Motor neuron (in vitro differentiated cells): ENCODE data around the gene PTPN18. TPM values are rescaled to one million over a fixed set of nuclear protein-coding genes. Genes with fewer than 3 reads are reported as not detected.
A peak's percentile ranks its signal among the peaks of the same experiment; 100 is the strongest.
"Not testable (repeated sequence)": the region's sequence is repeated elsewhere in the genome, so short reads cannot be mapped to it uniquely, and the experiment has no call there.

Experiments used
- ATAC-seq, 8 experiments: fragments of 200-7000 bp; cut with Tn5 transposase; replicated peaks in 6 of 8; 2 replicates each; pipeline ENCODE4 v1.8.0; 2021; ENCODE audit warnings: mild to moderate bottlenecking in 8 of 8, moderate library complexity in 8 of 8
- H3K27ac ChIP-seq, 2 donors: fragments of 250-450 bp; sonication (Bioruptor Pico); 2 replicates each; pipeline ENCODE4 v1.9.0; 2021; ENCODE audit warnings: antibody characterized with exemption in 2 of 2, mild to moderate bottlenecking in 2 of 2, moderate library complexity in 1 of 2
- H3K4me1 ChIP-seq, 2 donors: fragments of 250-450 bp; sonication (Bioruptor Pico); replicated peaks in 1 of 2; 2 replicates each; pipeline ENCODE4 v1.6.1; 2021; ENCODE audit warnings: antibody characterized with exemption in 2 of 2, mild to moderate bottlenecking in 2 of 2, moderate library complexity in 1 of 2
- H3K4me3 ChIP-seq, 5 donors: fragments of 250-450 bp; sonication (Bioruptor Pico); 2 replicates each; pipeline ENCODE4 v1.9.0; 2021; ENCODE audit warnings: antibody characterized with exemption in 5 of 5, mild to moderate bottlenecking in 5 of 5, moderate library complexity in 4 of 5
- WGBS, 10 experiments: fragments of 450-650 bp; shearing (Covaris generic); methylation state at CpG; one replicate each; pipeline ENCODE4 v1.0.0; 2022; 5-methylcytosine and 5-hydroxymethylcytosine counted together
- in situ Hi-C, 9 experiments: fragments of 400-800 bp; cut with MboI; loops; one replicate each; pipeline ENCODE4 v1.15.0; 2021; ENCODE audit warnings: low sequenced_read_pairs in 9 of 9, low pct_unique_long_range_greater_than_20kb in 2 of 9; ENCODE audit not compliant: unreplicated experiment in 9 of 9
- total RNA-seq, 8 experiments: library from RNA; unstranded; fragments of 300-600 nt; gene quantifications; 2 replicates each; pipeline versions ENCODE4 v1.2.3 to v1.2.4, GENCODE V29; 2022

PTPN18 gene
- total RNA-seq, 8 experiments from 2014 or later: 11.7 to 34.2 (median 17.7) TPM

GRCh38 chr2:130333253-130333652 lies 22.6 kb upstream of the PTPN18 start:
- in situ Hi-C loops: loop anchor here in 6 of 9 experiments (10.0 to 25.0 kb wide), 4 partner anchors 146 to 396 kb away; partner anchors contain the start of genes MZT2B (in 4 of the 6), SMPD4 (in 4 of the 6) and TUBA3E (in 3 of the 6)
- not testable (repeated sequence) for H3K4me1 ChIP-seq, ATAC-seq, H3K4me3 ChIP-seq, H3K27ac ChIP-seq
- WGBS, 10 experiments: 21 to 95% (median 77%) methylated on average over 2 to 6 of the region's 8 CpGs; no CpG with 5 or more reads in 2 of the 10 experiments

GRCh38 chr2:130334026-130334425 lies 21.8 kb upstream of the PTPN18 start:
- Histone ChIP-seq H3K27ac (no peak overlapping the region), H3K4me1 (peaks cover 0 to 5% of the 10 kb centered on the region in 2 donors), H3K4me3 (no peak overlapping the region)
- ATAC-seq: no peak
- in situ Hi-C loops: loop anchor here in 6 of 9 experiments (10.0 to 25.0 kb wide), 4 partner anchors 147 to 397 kb away; partner anchors contain the start of genes MZT2B (in 4 of the 6), SMPD4 (in 4 of the 6) and TUBA3E (in 3 of the 6)
- 0 to 84% (median 70%) methylated on average over 1 to 6 of the region's 6 CpGs; no CpG with 5 or more reads in 3 of the 10 experiments for WGBS, 10 experiments

DNA sequence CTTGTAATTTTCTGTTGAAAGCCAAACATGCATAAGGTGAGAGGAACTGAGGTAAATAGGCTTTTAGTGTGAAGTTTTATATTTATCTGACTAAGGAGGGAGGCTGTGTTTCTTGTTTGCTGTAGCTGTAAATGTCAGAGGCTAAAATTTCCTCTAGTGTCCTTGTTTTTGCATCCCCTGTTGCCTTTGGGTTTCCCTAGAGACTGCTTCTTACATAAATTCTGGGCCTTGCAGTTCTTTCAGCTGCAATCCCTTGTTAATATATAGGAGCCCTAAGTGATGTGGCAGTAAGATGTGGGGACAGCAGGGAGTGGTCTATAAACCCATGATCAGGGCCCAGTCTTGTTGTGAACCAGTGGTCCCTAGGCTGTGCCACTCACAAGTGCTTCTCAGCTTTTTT lies 20.6 kb upstream of the PTPN18 start:
- in situ Hi-C loops: loop anchor here in 6 of 9 experiments (10.0 to 25.0 kb wide), 4 partner anchors 148 to 398 kb away; partner anchors contain the start of genes MZT2B (in 4 of the 6), SMPD4 (in 4 of the 6) and TUBA3E (in 3 of the 6)
- H3K4me1 ChIP-seq: peaks cover 0 to 5% of the 10 kb centered on the region in 2 donors
- H3K4me3 ChIP-seq: no peak overlapping the region
- ATAC-seq: no peak
- no peak overlapping the region for H3K27ac ChIP-seq

- Histone ChIP-seq H3K4me1 (peaks cover 0 to 10% of the 10 kb centered on the region in 2 donors), H3K4me3 (peak overlapping the region in 2 of 5 donors; percentile 38 to 43), H3K27ac (no peak overlapping the region)
- WGBS, 10 experiments: 51 to 97% (median 78%) methylated on average over 1 to 11 of the region's 13 CpGs
- in situ Hi-C loops: loop anchor here in 6 of 9 experiments (10.0 to 25.0 kb wide), 4 partner anchors 149 to 399 kb away; partner anchors contain the start of genes MZT2B (in 4 of the 6), SMPD4 (in 4 of the 6) and TUBA3E (in 3 of the 6)
- no peak for ATAC-seq
Observed at GRCh38 chr2:130336150-130336876, 19.5 kb upstream of the PTPN18 start.

DNA sequence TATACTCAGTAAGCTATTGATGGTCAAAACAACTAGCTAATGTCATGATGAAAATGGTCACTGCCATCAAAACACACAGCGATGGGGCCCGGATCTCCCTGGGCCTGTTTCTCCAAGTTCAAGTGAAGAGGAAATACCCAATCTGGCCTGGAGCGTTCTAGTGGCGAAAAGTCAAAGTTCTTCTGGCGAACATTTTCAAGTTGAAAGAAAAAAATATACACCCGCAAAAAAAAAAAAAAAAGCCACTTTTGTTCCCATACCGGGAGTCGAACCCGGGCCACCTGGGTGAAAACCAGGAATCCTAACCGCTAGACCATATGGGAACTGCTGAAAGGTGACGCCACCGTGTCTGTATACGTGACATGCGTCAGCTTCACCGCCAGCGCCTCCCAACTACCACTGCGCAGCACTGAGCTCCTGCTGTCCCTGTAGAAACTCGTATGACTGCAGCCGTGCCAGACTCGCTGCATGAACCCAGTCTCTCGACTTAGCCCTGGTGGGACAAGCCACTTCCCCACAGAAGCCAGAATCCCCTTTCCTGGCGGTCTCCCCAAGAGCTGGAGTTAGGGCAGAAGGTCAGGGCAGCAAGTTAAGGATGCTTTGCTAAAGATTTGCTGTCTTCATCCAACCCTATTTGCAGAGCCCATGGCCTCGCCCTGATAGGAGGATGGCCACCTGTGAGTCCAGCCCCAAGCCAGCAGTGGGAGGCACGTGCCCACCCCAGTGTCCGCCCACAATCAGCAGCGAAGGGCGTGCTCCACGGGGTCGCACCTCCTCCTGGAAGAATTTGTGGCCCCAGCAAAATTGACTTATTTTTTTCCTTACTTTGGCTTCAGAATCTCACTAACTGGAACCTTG lies 18.8 kb upstream of the PTPN18 start:
- Histone ChIP-seq H3K27ac (peak overlapping the region; percentile 22 to 25), H3K4me3 (peak overlapping the region; percentile 36 to 46 (median 43)), H3K4me1 (peaks cover 0 to 10% of the 10 kb centered on the region in 2 donors)
- WGBS, 10 experiments: 3 to 92% (median 15%) methylated on average over 2 to 19 of the region's 29 CpGs
- in situ Hi-C loops: loop anchor here in 6 of 9 experiments (10.0 to 25.0 kb wide), 4 partner anchors 150 to 400 kb away; partner anchors contain the start of genes MZT2B (in 4 of the 6), SMPD4 (in 4 of the 6) and TUBA3E (in 3 of the 6)
- ATAC-seq: peak; percentile 29 to 87 (median 84)

DNA sequence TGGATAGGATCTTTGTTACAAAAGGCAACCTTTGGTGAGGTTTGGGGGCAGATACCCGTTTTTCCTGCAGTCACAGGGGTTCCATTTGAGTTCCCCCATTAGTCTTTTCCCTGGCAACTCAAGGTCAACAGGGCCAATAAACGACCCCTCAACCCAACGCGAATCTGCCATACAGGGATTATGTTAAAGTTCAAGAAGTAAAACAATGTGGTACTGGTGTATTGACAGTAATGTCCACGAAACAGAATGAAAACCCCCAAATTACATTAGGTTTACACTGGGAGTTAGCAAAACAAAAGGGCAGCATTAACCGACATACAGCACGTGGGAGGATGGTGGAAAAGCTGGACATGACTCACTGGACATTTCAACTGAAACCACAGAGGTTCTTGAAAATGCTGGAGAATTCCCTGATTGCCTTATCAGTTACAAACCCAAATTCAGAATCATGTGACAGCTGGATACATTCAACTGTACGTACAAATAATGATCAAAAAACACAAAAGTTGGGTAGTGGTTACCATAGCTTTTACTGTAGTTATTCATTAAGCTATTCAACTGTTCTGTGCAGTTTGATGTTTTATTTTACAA lies 18.0 kb upstream of the PTPN18 start:
- ATAC-seq: no peak
- peak overlapping the region; percentile 36 to 46 (median 43) for H3K4me3 ChIP-seq
- 47 to 80% (median 58%) methylated on average over 4 to 8 of the region's 8 CpGs for WGBS, 10 experiments
- H3K27ac ChIP-seq: peak overlapping the region in 1 of 2 donors; percentile 25
- H3K4me1 ChIP-seq: peaks cover 0 to 10% of the 10 kb centered on the region in 2 donors
- in situ Hi-C loops: loop anchor here in 6 of 9 experiments (10.0 to 25.0 kb wide), 4 partner anchors 151 to 401 kb away; partner anchors contain the start of genes MZT2B (in 4 of the 6), SMPD4 (in 4 of the 6) and TUBA3E (in 3 of the 6)

GRCh38 chr2:130338793-130339345 lies 17.0 kb upstream of the PTPN18 start:
- peaks cover 3 to 12% of the 10 kb centered on the region in 2 donors for H3K4me1 ChIP-seq
- ATAC-seq: no peak
- no peak overlapping the region for H3K4me3 ChIP-seq
- in situ Hi-C loops: loop anchor here in 6 of 9 experiments (10.0 to 25.0 kb wide), 4 partner anchors 152 to 402 kb away; partner anchors contain the start of genes MZT2B (in 4 of the 6), SMPD4 (in 4 of the 6) and TUBA3E (in 3 of the 6)
- WGBS, 10 experiments: 67 to 100% (median 100%) methylated on average over 1 to 4 of the region's 12 CpGs; no CpG with 5 or more reads in 1 of the 10 experiments
- no peak overlapping the region for H3K27ac ChIP-seq

- in situ Hi-C loops: loop anchor here in 6 of 9 experiments (10.0 to 25.0 kb wide), 4 partner anchors 153 to 403 kb away; partner anchors contain the start of genes MZT2B (in 4 of the 6), SMPD4 (in 4 of the 6) and TUBA3E (in 3 of the 6)
- Histone ChIP-seq H3K27ac (no peak overlapping the region), H3K4me3 (no peak overlapping the region), H3K4me1 (peaks cover 4 to 15% of the 10 kb centered on the region in 2 donors)
- WGBS, 10 experiments: 73 to 100% (median 96%) methylated on average over 1 to 10 of the region's 10 CpGs; no CpG with 5 or more reads in 2 of the 10 experiments
- ATAC-seq: no peak
Observed at GRCh38 chr2:130339885-130340745, 15.7 kb upstream of the PTPN18 start.

- peak in 3 of 8 experiments; percentile 0 to 1 (median 1) for ATAC-seq
- in situ Hi-C loops: loop anchor here in 6 of 9 experiments (25.0 kb wide), 3 partner anchors 154 to 404 kb away; partner anchors contain the start of genes MZT2B (in 3 of the 6), SMPD4 (in 3 of the 6) and TUBA3E (in 3 of the 6)
- peak overlapping the region; percentile 86 to 88 for H3K27ac ChIP-seq
- WGBS, 10 experiments: 0 to 19% (median 0%) methylated on average over 3 to 7 of the region's 24 CpGs; no CpG with 5 or more reads in 6 of the 10 experiments
- H3K4me1 ChIP-seq: peaks cover 4 to 15% of the 10 kb centered on the region in 2 donors
- peak overlapping the region; percentile 78 to 91 (median 83) for H3K4me3 ChIP-seq
Observed at GRCh38 chr2:130341562-130342019, 14.3 kb upstream of the PTPN18 start.

DNA sequence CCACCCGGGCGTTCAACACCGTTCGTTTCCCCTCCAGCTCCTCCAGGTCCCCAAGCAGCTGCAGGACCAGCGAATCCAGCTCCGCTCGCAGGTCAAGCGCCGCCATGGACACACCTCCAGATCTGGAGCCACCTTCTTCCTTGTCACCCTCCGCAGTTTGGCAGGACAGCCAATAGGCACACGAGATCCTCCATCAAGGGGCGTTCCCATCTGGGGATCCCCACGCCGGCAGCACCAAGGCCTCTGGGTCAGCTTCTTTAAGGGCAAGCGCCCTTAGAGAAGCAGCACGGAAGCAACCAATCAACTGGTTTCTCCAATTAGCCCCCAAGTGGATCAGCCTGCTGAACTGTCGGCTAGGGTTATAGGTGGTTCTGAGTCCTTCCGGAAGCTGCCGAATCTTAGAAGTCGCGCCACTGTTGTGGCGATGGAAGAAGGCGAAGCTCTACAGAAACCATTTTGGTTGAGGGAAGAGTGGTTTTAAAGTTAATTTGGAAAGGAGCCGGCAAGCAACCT lies 13.8 kb upstream of the PTPN18 start:
- in situ Hi-C loops: loop anchor here in 6 of 9 experiments (25.0 kb wide), 3 partner anchors 155 to 405 kb away; partner anchors contain the start of genes MZT2B (in 3 of the 6), SMPD4 (in 3 of the 6) and TUBA3E (in 3 of the 6)

More for the DNA sequence above, 13.8 kb upstream of the PTPN18 start:
- peak overlapping the region; percentile 78 to 91 (median 83) for H3K4me3 ChIP-seq
- WGBS, 10 experiments: 0 to 3% (median 1%) methylated on average over 1 to 12 of the region's 24 CpGs; no CpG with 5 or more reads in 5 of the 10 experiments
- peaks cover 4 to 15% of the 10 kb centered on the region in 2 donors for H3K4me1 ChIP-seq
- peak overlapping the region; percentile 86 to 88 for H3K27ac ChIP-seq
- ATAC-seq: peak; percentile 61 to 78 (median 64)
